NCI-H82 treated with DMSO at 0.1 percent for 48 hours (cell line): ENCODE results near the gene KREMEN1.
"Not testable (repeated sequence)": the region's sequence is repeated elsewhere in the genome, so short reads cannot be mapped to it uniquely, and the experiment has no call there.

Source experiments
- DNase-seq: peaks from one replicate; lab custom pipeline; 2025; ENCODE audit not compliant: unreplicated experiment; lab: John Stamatoyannopoulos, UW

Gene KREMEN1, protein sequence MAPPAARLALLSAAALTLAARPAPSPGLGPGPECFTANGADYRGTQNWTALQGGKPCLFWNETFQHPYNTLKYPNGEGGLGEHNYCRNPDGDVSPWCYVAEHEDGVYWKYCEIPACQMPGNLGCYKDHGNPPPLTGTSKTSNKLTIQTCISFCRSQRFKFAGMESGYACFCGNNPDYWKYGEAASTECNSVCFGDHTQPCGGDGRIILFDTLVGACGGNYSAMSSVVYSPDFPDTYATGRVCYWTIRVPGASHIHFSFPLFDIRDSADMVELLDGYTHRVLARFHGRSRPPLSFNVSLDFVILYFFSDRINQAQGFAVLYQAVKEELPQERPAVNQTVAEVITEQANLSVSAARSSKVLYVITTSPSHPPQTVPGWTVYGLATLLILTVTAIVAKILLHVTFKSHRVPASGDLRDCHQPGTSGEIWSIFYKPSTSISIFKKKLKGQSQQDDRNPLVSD

GRCh38 chr22:29072979-29073617, at the start of gene KREMEN1:
KREMEN1 (plus strand) TSS chr22:29073035; CDS start chr22:29073131, 96 bp downstream.
- DNase-seq: no peak

- no peak for DNase-seq
These were observed 49.6 kb upstream of the KREMEN1 start for GRCh38 chr22:29023172-29023796.

- DNase-seq: no peak
These were observed 46.3 kb upstream of the KREMEN1 start for GRCh38 chr22:29026579-29026978.

DNA sequence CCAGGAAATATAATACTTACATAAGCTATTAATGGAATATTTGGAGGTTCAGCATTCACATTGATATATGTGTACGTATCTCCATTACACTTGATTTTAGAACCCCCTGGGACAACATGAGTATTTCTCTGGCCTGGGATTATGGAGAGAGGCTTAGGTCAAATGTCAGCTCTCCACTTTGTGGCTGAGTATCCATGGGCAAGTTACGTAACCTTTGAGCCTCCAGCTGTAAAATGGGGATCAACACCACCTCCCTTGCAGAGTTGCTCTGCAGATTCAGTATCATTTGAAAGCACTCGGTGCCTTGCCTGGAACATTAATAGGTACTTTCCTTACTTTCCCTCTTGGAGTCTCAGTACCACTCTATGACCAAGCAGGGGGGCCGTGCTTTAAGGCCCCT, 44.4 kb upstream of the KREMEN1 start:
- no peak for DNase-seq

GRCh38 chr22:29029202-29030000, 43.4 kb upstream of the KREMEN1 start:
- no peak for DNase-seq

DNA sequence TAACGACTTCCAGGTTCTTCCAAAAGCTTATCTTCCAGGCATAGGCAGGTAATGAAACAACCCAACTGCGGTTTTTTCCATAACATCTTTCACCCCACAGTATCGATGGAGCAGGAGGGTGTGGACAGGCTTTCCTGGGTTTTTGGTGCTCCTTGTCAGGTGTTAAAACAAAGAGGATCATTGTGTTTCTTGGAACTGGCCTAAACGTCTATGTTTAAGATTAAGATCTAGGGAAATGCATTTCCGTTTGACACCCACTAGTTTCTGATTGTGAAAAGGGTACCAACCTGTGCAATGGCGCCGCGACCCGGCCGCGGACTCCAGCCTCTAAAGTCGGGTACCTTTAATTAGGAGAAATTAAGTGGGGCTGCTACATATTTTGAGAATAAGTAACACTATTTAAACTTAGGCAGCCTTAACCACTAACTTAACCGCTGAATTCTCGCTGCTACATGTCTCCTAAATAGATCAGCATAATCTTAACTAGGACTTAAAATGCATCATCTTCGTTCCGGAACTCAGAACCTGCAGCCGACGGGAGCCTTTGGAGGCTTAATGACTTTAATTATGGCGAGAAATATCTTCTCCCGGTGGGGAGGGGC, 42.7 kb upstream of the KREMEN1 start:
- no peak for DNase-seq

GRCh38 chr22:29030618-29031226, 42.1 kb upstream of the KREMEN1 start:
- no peak for DNase-seq

DNA sequence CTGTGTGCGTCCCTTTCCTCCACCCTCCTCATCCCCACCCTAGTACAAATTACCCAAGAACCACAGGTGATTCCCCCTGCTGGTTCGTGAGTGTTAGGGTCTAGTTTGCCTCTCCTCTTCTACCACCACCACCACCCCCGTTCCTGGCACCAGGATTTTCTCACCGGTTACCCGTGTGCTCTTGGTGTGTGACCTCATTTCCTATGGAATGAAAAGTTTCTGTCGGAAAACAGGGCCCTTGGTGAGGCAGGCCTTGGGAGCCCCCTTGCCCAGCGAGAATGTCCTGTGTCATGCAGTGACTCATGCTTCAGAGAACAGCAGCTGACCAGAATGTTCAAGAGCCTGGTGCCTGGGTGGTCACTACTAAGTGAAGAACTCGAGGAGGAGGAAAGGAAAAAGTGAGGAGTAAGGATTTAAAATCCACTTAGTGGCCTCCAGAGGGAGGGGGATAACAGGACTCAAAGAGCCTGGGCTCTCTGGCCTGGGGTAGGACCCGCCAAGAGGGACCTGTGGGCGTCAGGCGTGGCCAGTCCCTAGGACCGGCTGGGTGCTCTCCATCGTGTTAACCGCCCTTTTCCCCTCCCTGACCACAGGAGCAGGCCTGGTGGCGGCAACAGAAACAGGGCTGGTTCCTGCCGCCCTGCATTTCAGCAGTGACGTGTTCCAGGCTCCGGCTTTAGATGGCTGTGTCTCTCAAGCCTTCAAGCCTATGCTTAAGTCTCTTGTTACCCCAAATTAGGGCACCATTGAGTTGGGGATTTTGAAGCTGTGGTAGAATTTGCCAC, 41.4 kb upstream of the KREMEN1 start:
- DNase-seq: no peak

- DNase-seq: no peak
These were observed 40.8 kb upstream of the KREMEN1 start for GRCh38 chr22:29032014-29032475.

DNA sequence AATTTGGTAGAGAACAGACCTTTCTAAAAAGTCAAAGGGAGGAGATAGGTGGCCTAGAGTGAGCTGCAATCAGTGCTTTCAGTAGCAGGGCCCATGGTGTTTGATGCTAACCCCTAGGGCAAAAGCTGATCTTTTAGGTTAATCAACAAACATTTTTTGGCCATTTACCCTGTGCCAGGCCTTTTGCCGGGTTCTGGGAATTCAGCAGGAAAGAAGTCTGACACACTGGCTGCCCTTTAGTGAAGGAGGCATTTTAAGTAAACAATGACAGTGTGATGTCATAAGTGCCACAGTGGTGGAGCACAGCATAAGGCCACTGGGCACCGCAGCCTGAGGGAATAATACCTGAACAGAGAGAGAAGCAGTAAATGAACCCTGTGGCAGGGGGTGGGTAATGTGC, 40.3 kb upstream of the KREMEN1 start:
- no peak for DNase-seq

DNA sequence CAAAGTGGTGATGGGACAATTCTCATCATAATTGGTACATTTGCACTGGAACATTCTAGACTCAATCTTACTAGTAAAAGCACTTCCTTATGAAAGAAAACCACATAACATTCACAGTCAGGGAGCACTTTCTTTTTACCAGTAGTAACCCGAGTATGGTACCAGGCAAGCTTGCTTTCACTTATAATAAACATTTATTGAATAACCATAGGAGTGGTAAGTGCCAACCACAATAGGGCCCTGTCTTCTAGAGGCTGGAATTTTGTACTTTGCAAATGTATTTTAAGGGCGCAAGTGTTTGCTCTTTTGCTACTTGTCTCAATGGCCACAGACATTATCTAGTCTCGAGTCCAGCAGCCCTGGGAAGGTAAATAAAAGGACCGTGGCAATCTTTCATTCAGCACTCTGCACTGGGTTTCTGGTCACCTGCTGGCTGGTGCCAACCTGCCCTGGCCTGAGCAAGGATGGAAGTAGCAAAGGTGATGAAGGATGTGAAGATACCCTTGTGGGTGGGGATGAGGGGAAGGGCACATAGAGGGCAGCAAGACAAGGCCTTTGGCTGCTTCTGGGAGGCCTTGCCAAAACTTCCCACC, 35.4 kb upstream of the KREMEN1 start:
- DNase-seq: no peak

DNA sequence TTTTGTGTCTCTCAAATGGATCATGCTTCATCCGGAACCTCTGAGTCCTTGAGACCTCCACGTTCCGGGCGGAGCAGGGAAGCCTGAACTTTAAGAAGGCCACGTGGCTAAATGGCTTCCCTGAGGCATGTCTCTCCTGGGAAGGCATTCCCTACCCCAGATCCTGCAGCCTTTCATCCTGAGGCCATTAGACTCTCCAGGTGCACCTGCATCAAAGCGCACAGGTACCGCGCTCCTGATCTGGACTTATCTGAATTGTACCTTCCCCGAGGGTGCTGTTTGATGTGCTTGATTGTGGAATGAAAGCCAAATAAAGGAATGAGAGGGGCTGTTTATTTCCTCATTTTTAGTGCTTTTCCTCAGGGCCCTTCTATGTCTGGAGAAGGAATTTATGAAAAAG, 33.7 kb upstream of the KREMEN1 start:
- DNase-seq: no peak

DNA sequence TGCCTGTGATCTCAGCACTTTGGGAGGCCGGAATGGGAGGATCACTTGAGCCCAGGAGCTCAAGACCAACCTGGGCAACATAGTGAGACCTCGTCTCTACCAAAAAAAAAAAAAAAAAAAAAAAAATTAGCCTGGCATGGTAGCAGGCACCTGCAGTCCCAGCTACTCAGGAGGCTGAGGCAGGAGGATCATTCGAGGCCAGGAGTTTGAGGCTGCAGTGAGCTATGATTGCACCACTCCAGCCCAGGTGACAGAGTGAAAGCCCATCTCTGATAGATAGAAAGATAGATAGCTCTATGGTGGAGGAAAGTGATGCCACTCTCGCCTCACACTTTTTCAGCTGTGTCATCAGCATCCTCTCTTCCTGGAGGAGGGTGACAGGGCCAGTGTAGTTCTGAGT, 33.2 kb upstream of the KREMEN1 start:
- DNase-seq: not testable (repeated sequence)

- DNase-seq: peak; percentile 32
These were observed 32.2 kb upstream of the KREMEN1 start for GRCh38 chr22:29040385-29041275.

- no peak for DNase-seq
These were observed 31.4 kb upstream of the KREMEN1 start for GRCh38 chr22:29041408-29041807.

GRCh38 chr22:29043906-29044575, 28.8 kb upstream of the KREMEN1 start:
- DNase-seq: no peak

DNA sequence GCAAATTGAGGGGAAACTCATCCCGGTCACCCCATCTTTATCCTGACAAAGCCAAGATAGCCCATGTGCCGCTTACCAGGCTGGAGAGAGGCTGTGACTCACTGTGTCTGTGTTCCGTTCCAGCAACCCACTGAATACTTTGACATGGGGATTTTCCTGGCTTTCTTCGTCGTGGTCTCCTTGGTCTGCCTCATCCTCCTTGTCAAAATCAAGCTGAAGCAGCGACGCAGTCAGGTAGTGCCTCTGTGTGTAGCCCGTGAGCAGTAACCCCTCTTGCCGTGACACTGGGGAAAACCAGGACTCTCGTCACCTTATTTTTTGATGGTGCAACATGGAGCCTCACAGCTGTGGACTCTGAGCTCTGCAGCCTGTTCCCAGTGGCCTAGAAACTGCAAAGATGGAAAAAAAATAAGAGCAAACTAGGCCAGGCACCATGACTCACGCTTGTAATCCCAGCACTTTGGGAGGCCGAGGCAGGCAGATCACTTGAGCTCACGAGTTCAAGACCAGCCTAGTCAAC, 28.1 kb upstream of the KREMEN1 start:
- DNase-seq: no peak
